Measurements from ENCODE around the gene KRTAP9-1.
"Not testable (repeated sequence)": the region's sequence is repeated elsewhere in the genome, so short reads cannot be mapped to it uniquely, and the experiment has no call there.

The KRTAP9-1 gene, protein sequence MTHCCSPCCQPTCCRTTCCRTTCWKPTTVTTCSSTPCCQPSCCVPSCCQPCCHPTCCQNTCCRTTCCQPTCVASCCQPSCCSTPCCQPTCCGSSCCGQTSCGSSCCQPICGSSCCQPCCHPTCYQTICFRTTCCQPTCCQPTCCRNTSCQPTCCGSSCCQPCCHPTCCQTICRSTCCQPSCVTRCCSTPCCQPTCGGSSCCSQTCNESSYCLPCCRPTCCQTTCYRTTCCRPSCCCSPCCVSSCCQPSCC

GRCh38 chr17:41189837-41190318 lies at the start of gene KRTAP9-1:
TSS of gene KRTAP9-1 (plus strand) at chr17:41189887. CDS start at chr17:41189887, 0 bp downstream.
- not testable (repeated sequence) for DNase-seq

DNA sequence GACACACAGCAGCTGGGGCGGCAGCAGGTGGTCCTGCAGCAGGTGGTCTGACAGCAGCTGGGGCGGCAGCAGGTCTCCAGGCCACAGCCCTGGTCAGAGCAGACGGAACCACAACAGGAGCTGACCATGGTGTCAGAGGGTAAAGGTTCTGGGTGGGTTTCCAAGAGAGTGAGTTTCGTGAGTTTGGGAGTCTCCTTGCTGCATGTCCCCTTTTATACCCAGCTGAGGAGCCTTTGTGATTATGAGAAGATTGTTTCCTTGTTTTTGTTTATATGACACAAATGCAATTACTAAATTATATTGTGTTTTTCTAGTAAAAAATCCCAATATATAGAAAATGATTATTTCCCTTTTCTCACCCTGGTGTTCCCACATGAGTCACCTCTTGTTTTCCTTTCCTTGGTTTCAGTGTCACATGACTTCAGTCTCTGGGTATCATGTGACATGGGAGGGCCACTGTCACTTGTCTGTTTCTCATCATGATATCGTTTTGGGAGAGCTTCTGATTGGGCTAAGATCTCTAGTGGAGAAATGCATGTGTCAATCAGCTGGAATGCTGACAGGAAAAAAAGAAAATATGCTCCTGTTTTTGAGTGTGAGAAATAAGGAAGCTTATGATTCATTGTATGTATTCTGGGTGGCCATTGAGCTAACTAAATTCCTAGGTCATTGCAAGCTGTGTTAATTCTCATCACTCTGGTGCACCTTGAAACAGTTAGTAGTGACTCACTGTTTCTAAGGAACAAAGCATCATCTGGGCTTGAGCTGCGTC lies 49.1 kb upstream of the KRTAP9-1 start, which contains the start of gene KRTAP4-6:
KRTAP4-6 (minus strand) TSS at position 185 of the 772 bp plus-strand sequence; CDS start at position 128, 57 bp downstream.
- DNase-seq = no peak

DNA sequence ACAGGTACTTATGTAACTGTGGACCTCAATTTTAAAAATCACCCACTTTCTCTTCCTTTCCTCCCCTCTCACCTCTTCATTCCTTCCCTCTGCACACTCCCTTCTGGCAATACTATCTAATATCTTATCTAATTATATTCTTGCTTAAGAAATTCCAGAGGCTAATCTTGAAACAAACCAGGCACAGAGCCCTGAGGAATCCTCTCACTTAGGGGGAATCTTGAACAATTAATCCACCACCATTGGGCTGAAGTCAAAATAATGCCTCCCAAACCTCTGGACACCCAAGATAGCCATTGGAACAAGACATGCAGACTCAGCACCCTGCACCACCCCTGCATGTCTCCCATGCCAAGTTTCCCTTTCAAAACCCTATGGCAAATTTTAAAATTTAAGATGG lies 48.3 kb upstream of the KRTAP9-1 start:
- DNase-seq = no peak

DNA sequence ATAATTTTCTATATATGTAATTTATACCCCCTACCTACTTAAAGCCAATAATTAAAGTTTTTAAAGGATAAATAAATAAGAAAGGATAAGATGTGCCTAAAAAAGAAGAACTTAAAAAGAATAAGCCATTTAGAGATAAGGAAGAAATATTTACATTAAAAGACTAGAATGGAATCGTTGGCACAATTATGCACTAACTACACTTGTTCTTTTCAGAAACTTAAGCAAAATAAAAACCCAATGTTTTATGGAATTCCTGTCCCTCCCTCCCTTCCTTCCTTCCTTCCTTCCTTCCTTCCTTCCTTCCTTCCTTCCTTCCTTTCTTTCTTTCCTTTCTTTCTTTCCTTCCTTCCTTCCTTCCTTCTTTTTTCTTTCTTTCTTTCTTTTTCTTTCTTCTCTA lies 44.8 kb upstream of the KRTAP9-1 start:
- DNase-seq = no peak

GRCh38 chr17:41145261-41145660 lies 44.4 kb upstream of the KRTAP9-1 start:
- no peak for DNase-seq

DNA sequence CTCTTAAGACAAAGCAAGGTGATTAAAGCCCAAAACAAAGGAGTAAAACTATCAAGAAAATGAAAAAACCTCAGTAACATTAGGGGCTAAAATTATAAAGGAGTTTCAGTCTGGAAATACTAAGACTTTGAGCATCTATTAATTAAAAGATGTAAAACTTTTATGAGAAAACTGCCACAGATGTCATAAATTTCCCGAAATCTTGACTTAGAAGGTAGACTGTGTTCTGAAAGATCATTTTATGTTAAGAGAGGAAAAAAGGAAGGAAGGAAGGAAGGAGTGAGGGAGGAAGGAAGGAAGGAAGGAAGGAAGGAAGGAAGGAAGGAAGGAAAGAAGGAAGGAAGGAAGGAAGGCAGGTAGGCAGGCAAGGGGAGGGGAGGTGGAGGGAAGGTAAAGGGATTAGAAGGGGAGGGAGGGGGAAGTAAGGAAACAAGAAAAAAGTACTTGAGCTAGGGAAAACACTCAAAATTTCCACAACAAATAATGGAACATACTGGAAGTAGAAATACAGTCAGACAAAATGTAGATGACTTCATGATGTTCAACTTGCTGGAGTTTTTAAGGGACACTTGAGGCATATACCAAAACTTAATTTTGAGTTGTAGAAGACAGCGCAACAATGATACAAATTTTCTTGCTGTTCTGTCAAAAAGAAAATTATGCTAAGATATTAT lies 42.0 kb upstream of the KRTAP9-1 start:
- DNase-seq = no peak

GRCh38 chr17:41148971-41149651 lies 40.6 kb upstream of the KRTAP9-1 start:
- not testable (repeated sequence) for DNase-seq

- no peak for DNase-seq
Measured at GRCh38 chr17:41149652-41149985, 40.1 kb upstream of the KRTAP9-1 start, which contains the start of gene KRTAP4-5. TSS of gene KRTAP4-5 (minus strand) at chr17:41149825. CDS start at chr17:41149767, 58 bp downstream.

- no peak for DNase-seq
Measured at GRCh38 chr17:41150026-41150425, 39.7 kb upstream of the KRTAP9-1 start.

- DNase-seq = no peak
Measured at GRCh38 chr17:41151525-41151924, 38.2 kb upstream of the KRTAP9-1 start.

- DNase-seq = peak in 3 of 56 donors; percentile 3 to 22 (median 3)
Measured at GRCh38 chr17:41153856-41154255, 35.8 kb upstream of the KRTAP9-1 start.

DNA sequence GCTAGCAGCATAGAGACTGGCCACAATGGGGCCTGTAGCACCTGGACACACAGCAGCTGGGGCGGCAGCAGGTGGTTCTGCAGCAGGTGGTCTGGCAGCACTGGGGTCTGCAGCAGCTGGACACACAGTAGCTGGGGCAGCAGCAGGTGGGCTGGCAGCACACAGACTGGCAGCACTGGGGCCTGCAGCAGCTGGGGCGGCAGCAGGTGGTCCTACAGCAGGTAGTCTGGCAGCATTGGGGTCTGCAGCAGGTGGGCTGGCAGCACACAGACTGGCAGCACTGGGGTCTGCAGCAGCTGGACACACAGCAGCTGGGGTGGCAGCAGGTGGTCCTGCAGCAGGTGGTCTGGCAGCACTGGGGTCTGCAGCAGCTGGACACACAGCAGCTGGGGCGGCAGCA lies 29.5 kb upstream of the KRTAP9-1 start:
- DNase-seq = not testable (repeated sequence)

GRCh38 chr17:41160648-41161047 lies 29.0 kb upstream of the KRTAP9-1 start, which contains the start of gene KRTAP4-4:
TSS of gene KRTAP4-4 (minus strand) at chr17:41160748. CDS start at chr17:41160691, 57 bp downstream.
- no peak for DNase-seq

- DNase-seq = no peak
Measured at GRCh38 chr17:41163828-41164227, 25.9 kb upstream of the KRTAP9-1 start.

DNA sequence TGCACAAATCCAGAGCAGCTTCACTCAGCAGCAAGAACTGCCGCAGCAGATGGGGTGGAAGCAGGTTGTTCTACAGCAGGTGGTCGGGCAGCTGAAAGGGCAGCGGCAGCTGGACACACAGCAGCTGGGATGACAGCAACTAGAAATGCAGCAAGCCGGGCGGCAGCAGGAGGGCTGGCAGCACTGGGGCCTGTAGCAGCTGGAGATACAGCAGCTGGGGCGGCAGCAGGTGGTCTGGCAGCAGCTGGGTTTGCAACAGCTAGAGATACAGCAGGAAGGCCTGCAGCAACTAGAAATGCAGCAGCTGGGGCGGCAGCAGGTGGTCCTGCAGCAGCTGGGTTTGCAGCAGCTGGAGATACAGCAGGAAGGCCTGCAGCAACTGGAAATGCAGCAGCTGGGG lies 22.1 kb upstream of the KRTAP9-1 start:
- DNase-seq = no peak

DNA sequence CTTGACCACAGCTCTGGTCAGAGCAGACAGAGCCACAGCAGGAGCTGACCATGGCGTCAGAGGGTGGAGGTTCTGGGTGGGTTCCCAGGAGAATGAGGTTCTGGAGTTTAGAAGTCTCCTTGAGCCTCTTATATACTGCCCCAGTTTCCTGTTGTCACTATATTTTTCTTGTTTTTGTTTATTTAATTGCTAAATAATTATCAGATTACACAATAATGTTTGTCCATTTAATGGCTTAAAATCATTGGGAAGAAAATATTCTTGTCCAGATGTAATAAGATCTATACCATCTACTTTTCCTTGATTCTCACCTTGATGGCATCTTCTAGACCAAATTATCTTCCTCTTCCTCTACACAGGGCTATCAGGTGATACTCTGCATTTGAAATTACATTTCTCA lies 21.6 kb upstream of the KRTAP9-1 start, which contains the start of gene KRTAP4-3:
KRTAP4-3 (minus strand) TSS at position 101 of the 400 bp plus-strand sequence; CDS start at position 52, 49 bp downstream.
- DNase-seq = no peak

DNA sequence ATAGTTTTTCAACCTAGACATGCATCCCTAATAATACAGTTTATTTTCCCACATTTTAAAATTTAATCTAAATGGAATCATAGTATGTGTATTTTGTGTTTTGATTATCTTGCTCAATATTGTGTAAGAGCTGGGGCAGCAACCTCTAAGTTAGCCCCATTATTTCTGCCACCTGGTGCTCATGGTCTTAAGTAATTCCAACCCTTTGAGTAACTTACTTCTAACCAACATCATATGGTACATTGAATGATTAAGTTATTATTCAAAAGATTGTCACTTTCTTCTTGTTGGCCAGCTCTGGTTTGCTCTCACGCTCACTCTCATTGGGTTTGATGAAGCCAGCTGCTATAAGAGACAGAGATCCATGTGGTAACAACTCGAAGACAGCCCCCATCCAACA lies 17.8 kb upstream of the KRTAP9-1 start:
- DNase-seq = no peak

GRCh38 chr17:41176744-41177387 lies 12.8 kb upstream of the KRTAP9-1 start:
- DNase-seq = no peak

GRCh38 chr17:41177727-41178271 lies 11.9 kb upstream of the KRTAP9-1 start, which contains the start of gene KRTAP4-2:
TSS of gene KRTAP4-2 (minus strand) at chr17:41178221. CDS start at chr17:41178164, 57 bp downstream.
- no peak for DNase-seq

- no peak for DNase-seq
Measured at GRCh38 chr17:41178341-41178740, 11.3 kb upstream of the KRTAP9-1 start.

Measured in nucleus accumbens (tissue), 56 donors.